K562 (cell line): Measurements from ENCODE around the gene ZMPSTE24. TPM values are rescaled to one million over a fixed set of nuclear protein-coding genes. Genes with fewer than 3 reads are reported as not detected.
A peak's percentile ranks its signal among the peaks of the same experiment; 100 is the strongest.

Experiments
- CBX5 ChIP-seq: IDR thresholded peaks from 2 replicates; pipeline ENCODE4 v1.6.1; 2014; ENCODE audit warnings: low read depth, borderline replicate concordance
- FOXK1 ChIP-seq: sonication (generic); formaldehyde crosslinking; IDR thresholded peaks from 2 replicates; pipeline ENCODE4 v1.8.0; 2022; ENCODE audit warnings: missing genetic modification reagents, mild to moderate bottlenecking, borderline replicate concordance
- HNRNPL ChIP-seq: fragments of 200-400 bp; formaldehyde crosslinking; IDR thresholded peaks from 2 replicates; pipeline ENCODE4 v1.6.1; 2017; ENCODE audit warnings: low read depth, mild to moderate bottlenecking, low read length
- KDM2B ChIP-seq: fragments of 250-450 bp; sonication (Bioruptor Pico); IDR thresholded peaks from 2 replicates; pipeline ENCODE4 v1.8.0; 2021; ENCODE audit warnings: mild to moderate bottlenecking, moderate library complexity
- MAFF ChIP-seq: IDR thresholded peaks from 2 replicates; pipeline ENCODE4 v1.6.1; 2012; ENCODE audit warnings: low read length, improper control_type of control experiment
- MEF2A ChIP-seq: IDR thresholded peaks from 2 replicates; pipeline ENCODE4 v1.6.1; 2011; ENCODE audit warnings: low read depth, mild to moderate bottlenecking, low read length, moderate library complexity; ENCODE audit not compliant: control insufficient read depth
- NFIC ChIP-seq: fragments of 450-650 bp; IDR thresholded peaks from 2 replicates; pipeline ENCODE4 v1.6.1; 2017; ENCODE audit warnings: mild to moderate bottlenecking, inconsistent platforms
- NR2C1 ChIP-seq, 2 experiments: fragments of 450-650 bp; IDR thresholded peaks; 2 replicates each; pipeline ENCODE4 v1.6.1; 2017; ENCODE audit warnings: mild to moderate bottlenecking in 2 of 2, antibody characterized with exemption in 1 of 2, inconsistent platforms in 1 of 2, missing compliant biosample characterization in 1 of 2, missing genetic modification characterization in 1 of 2
- SMAD1 ChIP-seq: fragments of 150-350 bp; IDR thresholded peaks from 2 replicates; pipeline ENCODE4 v1.6.1; 2014; ENCODE audit warnings: low read length, low read depth; ENCODE audit not compliant: partially characterized antibody
- SMAD3 ChIP-seq: fragments of 450-650 bp; formaldehyde crosslinking; conservative IDR thresholded peaks from 2 replicates; pipeline ENCODE4 v1.4.0; 2020; ENCODE audit warnings: mild to moderate bottlenecking
- SMARCA5 ChIP-seq: fragments of 450-650 bp; IDR thresholded peaks from 2 replicates; pipeline ENCODE4 v1.6.1; 2016
- SNIP1 ChIP-seq: fragments of 450-650 bp; IDR thresholded peaks from 2 replicates; pipeline ENCODE4 v1.7.1; 2017; ENCODE audit warnings: low read depth, mild to moderate bottlenecking
- SOX6 ChIP-seq: fragments of 450-650 bp; IDR thresholded peaks from 2 replicates; pipeline ENCODE4 v1.6.1; 2014; ENCODE audit warnings: mild to moderate bottlenecking
- ZBTB1 ChIP-seq: sonication (generic); formaldehyde crosslinking; IDR thresholded peaks from 2 replicates; pipeline ENCODE4 v1.8.1; 2023; ENCODE audit warnings: missing genetic modification reagents, low read depth, mild to moderate bottlenecking, borderline replicate concordance
- ZBTB26 ChIP-seq: fragments of 450-650 bp; formaldehyde crosslinking; IDR thresholded peaks from 2 replicates; pipeline ENCODE4 v1.4.0; 2022; ENCODE audit warnings: missing genetic modification characterization
- ZBTB40 ChIP-seq, 2 experiments: fragments of 450-650 bp in 1 of 2; sonication (generic) in 1 of 2; formaldehyde crosslinking in 1 of 2; IDR thresholded peaks; 2 replicates each; pipeline versions ENCODE4 v1.7.1 to v1.9.0; 2016 to 2022; ENCODE audit warnings: inconsistent platforms in 1 of 2, mild to moderate bottlenecking in 1 of 2, missing genetic modification reagents in 1 of 2
- ZFPM2 ChIP-seq: fragments of 250-450 bp; sonication (Bioruptor Pico); IDR thresholded peaks from 2 replicates; pipeline ENCODE4 v1.5.1; 2022; ENCODE audit warnings: mild to moderate bottlenecking
- ZNF586 ChIP-seq: fragments of 450-650 bp; formaldehyde crosslinking; conservative IDR thresholded peaks from 2 replicates; pipeline ENCODE4 v1.4.0; 2020; ENCODE audit warnings: mild to moderate bottlenecking, moderate library complexity
- polyA plus RNA-seq, 8 experiments: library from polyadenylated mRNA; depleted of rRNA in 4 of 8; stranded (reverse) in 5 of 8; unstranded in 3 of 8; fragments of >200 nt; fragmentation: Nextera tagmentation in 2 of 8; fragmentation: Illumina TruSeq in 1 of 8; extraction: Ambion mirVana in 2 of 8; extraction: Trizol in 1 of 8; gene quantifications; 2 replicates each; pipeline versions ENCODE4 v1.2.1 to v1.2.3, GENCODE V29; 2011 to 2014; ENCODE audit warnings: inconsistent platforms in 1 of 8, missing spikeins in 1 of 8
- total RNA-seq, 7 experiments: library from RNA; depleted of rRNA in 6 of 7; stranded (reverse); fragments of >200 nt in 6 of 7; fragmentation: Illumina TruSeq in 2 of 7; extraction: Trizol in 2 of 7; gene quantifications; 2 replicates each; pipeline versions ENCODE4 v1.2.1 to v1.2.3, GENCODE V29; 2011 to 2021; ENCODE audit warnings: low replicate concordance in 1 of 7

Gene ZMPSTE24
- total and polyA plus RNA-seq, 9 of the 15 experiments (the other 6 are each of a cell fraction or from before 2014, with no cell fraction given) = 30.7 to 75.9 (median 64.3) TPM

GRCh38 chr1:40257688-40258444, at the start of gene ZMPSTE24 (continued):
- TF ChIP-seq ZBTB40 (IDR thresholded peaks at IDR 0.05) (peak; percentile 100), ZBTB40 (CRISPR knock-in tag; IDR thresholded peaks at IDR 0.05) (no peak), SNIP1 (peak; percentile 75), SMARCA5 (no peak), HNRNPL (0 out of 2 replicates have a peak, but pooled peaks have one; percentile 36), ZBTB1 (CRISPR knock-in tag) (no peak; the same call in 1 of the 2 replicates), SMAD3 (CRISPR knock-in tag) (no peak), ZFPM2 (CRISPR knock-in tag) (no peak), NFIC (peak; percentile 76), NR2C1 (IDR thresholded peaks at IDR 0.05) (peak; percentile 80), NR2C1 (tag; IDR thresholded peaks at IDR 0.05) (peak; percentile 82), SMAD1 (no peak), MAFF (0 out of 2 replicates have a peak, but pooled peaks have one; percentile 0), ZBTB26 (CRISPR knock-in tag) (no peak), KDM2B (no peak), SOX6 (peak; percentile 85), MEF2A (no peak; the same call in 1 of the 2 replicates), FOXK1 (peak; percentile 89; the same call in 1 of the 2 replicates), ZNF586 (no peak), CBX5 (peak; percentile 74; the same call in 1 of the 2 replicates)
